NCI-H2029 (cell line): ENCODE results near the gene PNMA1.
"Not testable (repeated sequence)": the region's sequence is repeated elsewhere in the genome, so short reads cannot be mapped to it uniquely, and the experiment has no call there.

Source experiments
- DNase-seq: peaks from one replicate; lab custom pipeline; 2025; lab: John Stamatoyannopoulos, UW

Gene PNMA1

GRCh38 chr14:73715707-73716106 lies 1.5 kb upstream of the PNMA1 start:
- DNase-seq = no peak

- no peak for DNase-seq
Measured at GRCh38 chr14:73714656-73715081, 485 bp upstream of the PNMA1 start.

GRCh38 chr14:73713206-73713802 lies 880 bp downstream of the PNMA1 start:
- no peak for DNase-seq

GRCh38 chr14:73712540-73713180 lies 1.5 kb downstream of the PNMA1 start:
- DNase-seq = peak; percentile 7

- DNase-seq = no peak
Measured at GRCh38 chr14:73712071-73712506, 2.1 kb downstream of the PNMA1 start.

GRCh38 chr14:73710737-73711136 lies 3.4 kb downstream of the PNMA1 start:
- no peak for DNase-seq

GRCh38 chr14:73709904-73710469 lies 4.2 kb downstream of the PNMA1 start:
- DNase-seq = no peak

- not testable (repeated sequence) for DNase-seq
Measured at GRCh38 chr14:73708076-73708475, 6.1 kb downstream of the PNMA1 start.

- DNase-seq = no peak
Measured at GRCh38 chr14:73700325-73700724, 13.9 kb downstream of the PNMA1 start.

GRCh38 chr14:73696466-73697400 lies 17.5 kb downstream of the PNMA1 start:
- no peak for DNase-seq

GRCh38 chr14:73695997-73696396 lies 18.2 kb downstream of the PNMA1 start:
- no peak for DNase-seq

GRCh38 chr14:73695082-73695481 lies 19.1 kb downstream of the PNMA1 start:
- no peak for DNase-seq

GRCh38 chr14:73694083-73694482 lies 20.1 kb downstream of the PNMA1 start:
- no peak for DNase-seq

GRCh38 chr14:73686901-73687300 lies 27.3 kb downstream of the PNMA1 start:
- no peak for DNase-seq

GRCh38 chr14:73685328-73685727 lies 28.9 kb downstream of the PNMA1 start:
- no peak for DNase-seq

- no peak for DNase-seq
Measured at GRCh38 chr14:73684627-73685026, 29.6 kb downstream of the PNMA1 start.

GRCh38 chr14:73680821-73681220 lies 33.4 kb downstream of the PNMA1 start:
- no peak for DNase-seq

GRCh38 chr14:73678698-73679097 lies 35.5 kb downstream of the PNMA1 start:
- no peak for DNase-seq

- DNase-seq = no peak
Measured at GRCh38 chr14:73674986-73675385, 39.2 kb downstream of the PNMA1 start.

GRCh38 chr14:73667854-73668253 lies 46.3 kb downstream of the PNMA1 start:
- DNase-seq = no peak

GRCh38 chr14:73666583-73666982 lies 47.6 kb downstream of the PNMA1 start:
- DNase-seq = no peak

- no peak for DNase-seq
Measured at GRCh38 chr14:73665130-73665529, 49.1 kb downstream of the PNMA1 start.
